CD4-positive, alpha-beta T cell (primary cell): ENCODE data around the gene LRIG1. TPM values are rescaled to one million over a fixed set of nuclear protein-coding genes. Genes with fewer than 3 reads are reported as not detected.

Source experiments
- ATAC-seq: fragments of 200-7000 bp; cut with Tn5 transposase; one replicate; pipeline ENCODE4 v1.10.0; 2022; ENCODE audit warnings: mild to moderate bottlenecking; ENCODE audit not compliant: poor library complexity
- CTCF ChIA-PET: fragments of 350-600 bp; sonication (Branson Sonifier 250); formaldehyde crosslinking; loops from one replicate; lab custom pipeline; 2021; ENCODE audit warnings: antibody characterized with exemption, inconsistent platforms; lab: Charles Lee
- POLR2A ChIA-PET: fragments of 350-600 bp; sonication (Branson Sonifier 250); formaldehyde crosslinking; loops from one replicate; lab custom pipeline; 2021; ENCODE audit warnings: antibody characterized with exemption, inconsistent platforms; lab: Charles Lee
- DNase-seq, 14 experiments: peaks; one replicate each; pipeline ENCODE4 v3.0.0-alpha.2; 2013 to 2020; ENCODE audit warnings: mixed read lengths in 2 of 14
- H3K27ac ChIP-seq, 2 donors: one replicate each; pipeline versions ENCODE4 v1.5.1 to v1.7.0; 2013; ENCODE audit warnings: low read length in 2 of 2, low read depth in 1 of 2, mild to moderate bottlenecking in 1 of 2
- H3K27me3 ChIP-seq, 2 experiments: 1 replicate in 1 of 2; 2 replicates in 1 of 2; pipeline versions ENCODE4 v1.6.1 to v1.7.0; 2013; ENCODE audit warnings: low read length in 2 of 2, control low read depth in 1 of 2, mild to moderate bottlenecking in 1 of 2, moderate library complexity in 1 of 2; ENCODE audit not compliant: insufficient read depth in 2 of 2, control insufficient read depth in 1 of 2
- H3K36me3 ChIP-seq: one replicate; pipeline ENCODE4 v1.6.1; 2013; ENCODE audit warnings: low read length, control low read depth; ENCODE audit not compliant: insufficient read depth
- H3K4me1 ChIP-seq: one replicate; pipeline ENCODE4 v1.6.1; 2013; ENCODE audit warnings: low read length, control low read depth; ENCODE audit not compliant: insufficient read depth
- H3K4me3 ChIP-seq: one replicate; pipeline ENCODE4 v1.5.1; 2013; ENCODE audit warnings: mild to moderate bottlenecking, low read length, moderate library complexity
- H3K9me3 ChIP-seq, 2 experiments: 1 replicate in 1 of 2; 2 replicates in 1 of 2; pipeline versions ENCODE4 v1.6.1 to v1.7.0; 2013; ENCODE audit warnings: low read length in 2 of 2, mild to moderate bottlenecking in 2 of 2, control low read depth in 1 of 2, moderate library complexity in 1 of 2; ENCODE audit not compliant: control insufficient read depth in 1 of 2, insufficient read depth in 1 of 2
- H3K27ac Mint-ChIP-seq: one replicate; pipeline ENCODE4 v1.8.0; 2020; ENCODE audit warnings: mixed read lengths
- H3K27me3 Mint-ChIP-seq: one replicate; pipeline ENCODE4 v1.8.0; 2021; ENCODE audit warnings: mixed read lengths
- H3K36me3 Mint-ChIP-seq: one replicate; pipeline ENCODE4 v1.8.0; 2021; ENCODE audit warnings: low read depth, mixed read lengths
- H3K4me1 Mint-ChIP-seq: one replicate; pipeline ENCODE4 v1.8.0; 2021; ENCODE audit warnings: low read depth, mixed read lengths
- H3K4me3 Mint-ChIP-seq: one replicate; pipeline ENCODE4 v1.8.0; 2020; ENCODE audit warnings: mild to moderate bottlenecking, mixed read lengths
- H3K9me3 Mint-ChIP-seq: one replicate; pipeline ENCODE4 v1.8.0; 2020; ENCODE audit warnings: mixed read lengths
- intact Hi-C, 2 experiments: fragments of 100-400 bp; cut with DNase I in 1 of 2; cut with micrococcal nuclease in 1 of 2; formaldehyde crosslinking; loops; one replicate each; pipeline versions ENCODE4 v1.15.1 to v1.9.0; 2023 to 2025; cut with DNase I, micrococcal nuclease
- total RNA-seq, 174 experiments: library from RNA in 2 of 174; stranded (reverse) in 2 of 174; gene quantifications; one replicate each; pipeline ENCODE4 v1.2.3 and lab custom pipeline; 2021 to 2026
- TF ChIP-seq, protein P1 (sequence below): fragments of 200-600 bp; IDR thresholded peaks from one replicate; pipeline ENCODE4 v1.8.0; 2022; ENCODE audit warnings: antibody characterized with exemption, mild to moderate bottlenecking

Gene LRIG1
- total RNA-seq, 2 experiments from 2014 or later, result 30.1 to 33.1 TPM

DNA sequence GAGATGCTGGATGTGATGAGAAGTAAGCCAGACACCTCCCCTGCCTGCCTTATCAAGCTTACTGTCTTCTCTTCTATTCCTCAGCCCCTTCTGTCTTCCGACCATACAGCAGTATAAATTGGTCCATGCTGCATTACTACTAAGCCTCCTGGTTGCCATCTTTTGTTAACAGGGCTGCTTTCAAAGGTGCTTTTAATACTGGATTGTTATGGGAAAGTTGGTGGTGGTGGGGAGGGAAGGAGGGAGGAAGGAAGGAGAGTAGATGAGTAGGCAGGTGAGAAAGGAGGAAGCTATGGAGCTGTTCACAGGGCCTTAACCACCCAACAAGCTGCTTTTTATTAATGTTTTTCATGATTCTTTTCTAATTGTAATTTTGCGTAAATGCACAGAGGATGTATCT, 165.2 kb downstream of the LRIG1 start:
- no peak for ATAC-seq

More for the DNA sequence above, 165.2 kb downstream of the LRIG1 start:
- H3K27me3 ChIP-seq, result no peaks in the 10 kb centered on the region
- Mint-ChIP-seq H3K4me3 (no peak overlapping the region), H3K27me3 (no peaks in the 10 kb centered on the region), H3K4me1 (peaks cover 32% of the 10 kb centered on the region), H3K27ac (no peak overlapping the region), H3K36me3 (peaks cover 7% of the 10 kb centered on the region), H3K9me3 (no peaks in the 10 kb centered on the region)
- no peaks in the 10 kb centered on the region for H3K4me1 ChIP-seq
- ChIA-PET POLR2A (no interaction called here), CTCF (no interaction called here)
- intact Hi-C loops, result no loop called here
- no peak overlapping the region for H3K4me3 ChIP-seq
- no peaks in the 10 kb centered on the region for H3K9me3 ChIP-seq
- DNase-seq, result no peak
- H3K27ac ChIP-seq, result no peak overlapping the region
- H3K36me3 ChIP-seq, result no peaks in the 10 kb centered on the region
- TF ChIP-seq, protein P1, sequence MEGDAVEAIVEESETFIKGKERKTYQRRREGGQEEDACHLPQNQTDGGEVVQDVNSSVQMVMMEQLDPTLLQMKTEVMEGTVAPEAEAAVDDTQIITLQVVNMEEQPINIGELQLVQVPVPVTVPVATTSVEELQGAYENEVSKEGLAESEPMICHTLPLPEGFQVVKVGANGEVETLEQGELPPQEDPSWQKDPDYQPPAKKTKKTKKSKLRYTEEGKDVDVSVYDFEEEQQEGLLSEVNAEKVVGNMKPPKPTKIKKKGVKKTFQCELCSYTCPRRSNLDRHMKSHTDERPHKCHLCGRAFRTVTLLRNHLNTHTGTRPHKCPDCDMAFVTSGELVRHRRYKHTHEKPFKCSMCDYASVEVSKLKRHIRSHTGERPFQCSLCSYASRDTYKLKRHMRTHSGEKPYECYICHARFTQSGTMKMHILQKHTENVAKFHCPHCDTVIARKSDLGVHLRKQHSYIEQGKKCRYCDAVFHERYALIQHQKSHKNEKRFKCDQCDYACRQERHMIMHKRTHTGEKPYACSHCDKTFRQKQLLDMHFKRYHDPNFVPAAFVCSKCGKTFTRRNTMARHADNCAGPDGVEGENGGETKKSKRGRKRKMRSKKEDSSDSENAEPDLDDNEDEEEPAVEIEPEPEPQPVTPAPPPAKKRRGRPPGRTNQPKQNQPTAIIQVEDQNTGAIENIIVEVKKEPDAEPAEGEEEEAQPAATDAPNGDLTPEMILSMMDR, result no peak
